Stimulated activated CD4-positive, alpha-beta T cell treated with anti-CD3 and anti-CD28 coated beads, Interleukin-2, amount 100 ng/mL, for 4 hours (primary cell): ENCODE data around the gene RNF208.

Experiments used
- DNase-seq: peaks from one replicate; pipeline ENCODE4 v3.0.0-alpha.2; 2020; ENCODE audit warnings: low read depth

RNF208 gene

DNA sequence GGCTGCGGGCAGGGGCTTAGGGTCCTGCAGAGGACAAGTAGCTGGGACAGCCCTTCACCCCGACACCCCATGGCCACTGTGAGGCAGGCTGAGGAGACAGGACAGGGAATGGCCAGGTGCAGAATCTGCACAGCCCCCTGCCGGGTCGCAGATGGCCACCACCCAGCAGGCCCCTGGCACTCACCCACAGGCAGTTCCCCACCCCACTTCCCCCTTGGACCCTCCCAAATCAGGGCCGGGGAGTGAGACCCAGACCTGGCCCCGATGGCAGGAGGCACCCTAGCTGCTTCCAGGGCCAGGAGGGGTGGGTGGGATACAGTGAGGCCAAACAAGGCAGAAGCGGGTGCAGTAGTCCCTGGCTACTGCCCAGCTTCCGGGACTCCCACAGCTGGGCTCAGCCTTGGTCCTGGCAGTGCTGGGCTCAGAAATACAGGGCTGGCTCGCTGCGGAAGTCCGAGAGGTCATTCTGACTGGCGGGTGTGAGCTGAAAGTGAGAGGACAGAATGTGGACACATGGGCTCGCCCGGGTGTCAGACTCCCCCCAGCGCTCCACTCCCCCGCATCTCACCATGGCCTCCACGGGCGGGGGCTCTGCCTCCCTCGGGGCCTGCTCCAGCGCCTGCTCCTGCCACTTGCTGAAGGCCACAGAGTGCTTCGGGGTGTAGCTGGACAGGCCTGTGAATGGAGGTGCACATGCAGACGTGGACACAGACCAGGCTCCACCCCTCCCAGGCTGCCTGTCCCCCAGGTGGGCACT lies 30.2 kb downstream of the RNF208 start:
- no peak for DNase-seq

DNA sequence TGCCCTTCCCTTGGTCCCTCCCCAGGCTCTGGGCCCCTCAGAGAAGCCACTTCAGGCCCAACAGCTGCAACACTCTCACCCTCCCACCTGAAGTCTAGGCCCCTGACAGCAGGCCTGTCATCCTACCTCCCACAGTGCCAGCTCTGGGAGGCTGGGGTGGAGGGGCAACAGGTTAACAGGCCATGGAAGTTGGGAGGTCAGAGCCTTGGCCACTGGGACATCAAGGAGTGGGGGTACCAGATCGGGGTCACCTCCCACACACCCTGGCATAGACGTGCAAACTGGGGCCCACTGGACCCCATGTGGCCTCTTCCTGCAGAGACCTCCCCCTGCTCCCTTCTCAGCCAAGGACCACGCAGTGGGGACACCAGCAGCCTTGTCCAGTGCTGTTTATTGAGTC lies 30.8 kb downstream of the RNF208 start:
- DNase-seq = no peak

DNA sequence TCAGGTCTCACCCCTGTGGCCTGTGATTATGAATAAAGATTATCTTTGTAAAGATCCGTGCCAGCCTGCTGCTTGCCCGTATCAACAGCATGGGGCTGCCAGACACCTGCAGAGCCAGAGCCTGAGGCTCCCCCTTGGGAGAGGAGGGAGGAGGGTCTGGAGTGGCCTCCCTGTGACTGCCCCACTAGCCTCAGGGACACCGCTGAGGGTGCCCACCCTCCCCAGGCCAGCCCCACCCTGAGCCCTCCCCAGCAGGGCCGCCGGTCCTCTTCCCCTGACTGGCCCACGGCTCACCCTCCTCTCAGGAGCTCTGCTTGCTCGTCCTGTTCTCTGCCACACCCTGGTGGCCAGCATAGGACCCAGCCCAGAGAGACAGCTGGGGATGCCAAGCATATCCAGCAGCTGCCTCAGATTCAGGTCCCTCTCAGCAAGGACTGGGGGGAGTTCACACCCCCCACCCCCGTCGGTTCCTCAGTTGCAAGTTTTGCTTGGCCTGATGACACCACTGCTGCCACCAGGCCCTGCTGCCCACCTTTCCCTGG lies 31.7 kb downstream of the RNF208 start:
- no peak for DNase-seq

DNA sequence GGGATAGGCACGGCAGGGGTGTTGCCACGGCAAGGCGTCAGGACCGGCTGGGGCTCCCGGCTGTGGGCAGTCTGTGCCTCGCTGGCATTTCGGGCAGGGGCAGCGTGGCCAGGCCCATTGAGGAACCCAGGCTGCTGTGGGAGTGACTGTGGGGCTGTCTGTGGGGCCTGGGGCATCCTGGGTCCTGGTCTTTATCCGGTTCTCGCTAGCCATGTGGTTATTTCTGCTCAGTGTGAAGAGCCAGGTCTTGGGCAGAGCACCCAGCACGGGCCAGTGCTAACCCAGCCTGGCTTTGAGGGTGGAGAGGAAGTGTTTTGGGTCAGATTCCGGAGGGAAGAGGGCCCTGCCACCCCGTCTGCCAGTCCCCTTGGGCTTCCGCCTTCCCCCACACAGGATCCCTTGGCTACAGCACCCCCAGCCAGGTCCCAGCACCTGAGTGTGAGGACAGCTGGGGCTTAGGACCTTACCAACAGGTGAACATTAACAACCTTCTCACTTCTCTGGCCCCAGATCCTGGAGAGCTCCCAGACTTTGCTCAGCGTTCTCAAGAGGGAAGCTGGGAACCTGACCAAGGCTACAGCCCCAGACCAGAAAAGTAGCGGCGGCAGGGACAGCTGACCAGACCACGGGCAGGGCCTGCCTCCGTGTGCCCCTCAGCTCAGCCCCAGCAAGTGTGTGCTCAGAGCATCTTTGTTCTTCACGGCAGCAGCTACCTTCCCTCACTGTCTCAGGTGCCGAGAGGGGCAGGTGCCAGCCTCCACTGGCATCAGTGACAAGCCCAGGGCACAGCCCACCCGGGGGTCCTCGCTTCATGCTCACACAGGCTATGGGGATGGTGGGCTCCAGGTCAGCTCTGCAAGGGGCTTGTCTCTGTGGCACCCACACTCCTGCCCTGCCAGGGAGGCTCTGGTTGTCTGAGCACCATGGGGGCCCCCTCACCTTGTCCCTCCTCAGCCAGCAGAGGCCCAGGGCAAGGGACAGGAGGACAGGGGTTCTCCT lies 32.4 kb downstream of the RNF208 start:
- DNase-seq = no peak

DNA sequence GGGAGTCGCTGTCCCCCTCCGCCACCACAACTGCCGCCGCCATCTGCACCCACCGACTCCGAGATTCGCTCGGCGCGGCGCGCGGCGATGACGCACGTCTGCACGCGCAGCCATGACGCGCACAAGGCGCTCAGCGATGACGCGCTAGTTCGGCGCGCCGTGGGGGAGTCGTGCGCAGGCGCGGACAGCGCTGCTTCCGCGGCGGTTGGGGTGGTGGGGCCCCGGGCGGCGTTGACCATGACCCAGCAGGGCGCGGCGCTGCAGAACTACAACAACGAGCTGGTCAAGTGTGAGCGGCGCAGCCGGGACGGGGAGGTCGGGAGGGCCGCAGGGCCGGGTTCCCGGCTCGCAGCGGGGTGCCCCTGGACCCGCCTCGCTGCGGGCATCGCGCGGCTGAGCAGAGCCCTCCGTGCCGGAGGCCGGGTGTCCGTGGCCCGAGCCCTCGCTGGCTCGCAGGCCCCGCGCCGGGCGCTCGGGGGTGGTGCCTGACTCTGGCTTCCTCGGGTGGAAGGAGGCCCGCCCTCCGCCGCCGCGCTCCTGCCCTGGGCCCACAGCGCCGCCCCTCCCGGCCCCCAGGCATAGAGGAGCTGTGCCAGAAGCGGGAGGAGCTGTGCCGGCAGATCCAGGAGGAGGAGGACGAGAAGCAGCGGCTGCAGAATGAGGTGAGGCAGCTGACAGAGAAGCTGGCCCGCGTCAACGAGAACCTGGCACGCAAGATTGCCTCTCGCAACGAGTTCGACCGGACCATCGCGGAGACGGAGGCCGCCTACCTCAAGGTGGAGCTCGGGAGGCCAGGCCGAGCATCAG lies 33.3 kb downstream of the RNF208 start, which contains the start of the genes ANAPC2 and SSNA1:
ANAPC2 (minus strand) TSS at position 71 of the 807 bp plus-strand sequence; CDS start at position 43, 28 bp downstream.
SSNA1 (plus strand) TSS at position 187 of the 807 bp plus-strand sequence; CDS start at position 238, 51 bp downstream.
- DNase-seq = peak; percentile 86

DNA sequence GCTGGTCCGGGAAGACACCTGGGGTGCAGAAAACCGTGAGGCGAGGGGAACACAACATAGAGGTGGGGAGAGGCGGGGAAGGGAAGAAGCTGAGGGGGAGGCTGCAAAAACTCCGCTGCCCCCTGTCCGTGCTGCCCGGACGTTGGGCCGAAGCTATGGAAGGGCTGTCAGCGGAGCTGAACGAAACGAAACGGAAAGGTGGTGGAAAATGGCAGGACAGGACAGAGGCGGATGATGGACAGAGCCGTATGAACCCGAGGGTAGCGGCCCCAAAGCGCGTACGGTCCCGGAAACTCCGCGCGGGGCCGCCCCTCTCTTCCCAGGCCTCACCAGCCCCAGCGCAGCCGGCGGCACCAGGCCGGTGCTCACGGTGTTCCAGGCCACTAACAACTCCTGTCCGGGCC lies 34.0 kb downstream of the RNF208 start:
- no peak for DNase-seq

DNA sequence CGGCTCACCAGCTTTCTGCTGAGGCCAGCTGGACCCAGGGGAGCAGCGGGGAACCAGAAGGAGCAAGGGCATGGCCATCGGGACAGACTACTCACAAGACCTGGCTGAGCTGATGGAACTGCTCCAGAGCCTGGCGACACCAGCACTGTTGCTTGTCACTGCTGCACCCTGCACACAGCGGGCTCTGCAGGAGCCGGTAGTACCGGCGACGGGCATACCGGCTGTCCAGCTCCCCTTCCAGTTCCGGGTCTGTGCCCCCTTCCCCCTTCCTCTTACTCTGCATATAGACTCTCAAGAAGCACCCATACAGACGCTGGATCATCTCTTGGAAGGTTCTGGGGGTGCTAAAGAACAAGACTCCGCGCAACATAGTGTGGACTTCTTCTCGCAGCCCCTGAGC lies 34.7 kb downstream of the RNF208 start:
- DNase-seq = no peak

DNA sequence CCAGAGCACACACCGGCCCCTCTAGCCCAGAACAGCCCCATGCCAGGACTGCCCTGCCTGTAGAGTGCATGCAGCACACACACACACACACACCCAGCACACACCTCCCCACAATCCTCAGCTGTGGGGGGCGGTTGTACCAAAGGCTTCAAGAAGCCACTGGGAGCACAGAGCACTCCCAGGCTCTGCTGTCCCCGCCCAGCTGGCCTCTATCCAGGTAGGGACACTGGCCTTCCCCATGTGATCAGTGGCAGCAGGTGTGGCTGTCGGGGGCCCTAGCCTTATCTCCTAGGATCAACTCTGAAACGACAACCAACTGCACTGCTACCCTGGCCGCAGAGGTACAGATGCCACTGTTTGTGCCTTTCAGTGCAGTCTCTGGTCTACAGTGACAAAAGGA lies 35.7 kb downstream of the RNF208 start:
- no peak for DNase-seq

DNA sequence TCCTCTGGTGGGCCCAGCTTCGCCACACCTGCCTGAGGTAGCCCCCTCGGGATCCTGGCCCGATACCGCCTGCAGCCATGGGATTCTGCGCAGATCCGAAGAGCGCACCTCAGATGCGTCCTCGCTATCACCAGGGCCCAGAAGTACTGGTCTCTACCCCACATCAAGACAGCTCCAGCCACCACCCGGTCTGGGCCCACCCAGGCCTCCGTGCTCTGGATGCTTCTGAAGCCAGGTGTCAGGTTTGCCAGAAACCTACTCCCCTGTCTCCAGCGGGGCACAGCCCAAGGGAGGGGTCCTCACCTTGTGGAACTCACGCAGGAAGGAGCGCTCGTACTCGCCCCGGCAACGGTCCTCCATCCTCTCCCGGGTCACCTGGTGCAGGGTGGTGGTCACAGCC lies 36.1 kb downstream of the RNF208 start:
- no peak for DNase-seq

DNA sequence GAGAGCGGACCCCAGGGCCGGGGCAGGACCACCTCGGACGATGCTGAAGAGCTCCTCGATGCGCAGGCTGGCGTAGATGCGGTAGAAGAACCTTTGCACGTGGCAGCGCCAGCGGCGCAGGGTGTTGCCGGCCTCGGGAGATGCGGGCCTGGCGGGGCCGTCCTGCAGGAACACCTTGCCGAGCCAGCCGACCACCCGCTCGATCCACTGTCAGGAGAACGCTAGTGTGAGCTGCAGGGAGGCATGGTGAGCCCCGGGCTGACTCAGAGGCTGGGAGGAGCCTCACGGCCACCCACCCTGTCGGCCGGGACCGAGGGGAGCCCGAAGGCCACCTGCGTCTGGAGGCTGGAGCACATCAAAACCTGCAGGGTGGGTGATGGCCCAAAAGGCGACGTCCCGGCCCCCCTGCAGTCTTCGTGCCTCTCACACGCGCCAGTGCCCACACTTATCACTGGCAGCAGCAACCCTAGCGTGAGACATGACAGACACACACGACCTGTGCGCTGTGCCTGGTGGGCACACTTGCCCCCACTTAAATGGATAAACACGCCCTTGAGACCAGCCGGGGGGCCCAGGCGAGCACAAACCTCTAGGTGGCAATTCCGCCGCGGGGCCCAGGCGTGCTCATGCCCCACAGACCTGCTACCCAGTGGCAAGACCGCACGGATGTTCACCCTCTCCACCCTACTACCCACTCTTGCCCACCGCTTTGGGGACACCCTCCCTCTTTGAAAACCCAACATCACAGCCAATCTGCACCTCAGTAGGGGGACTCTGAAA lies 37.0 kb downstream of the RNF208 start:
- DNase-seq = no peak

DNA sequence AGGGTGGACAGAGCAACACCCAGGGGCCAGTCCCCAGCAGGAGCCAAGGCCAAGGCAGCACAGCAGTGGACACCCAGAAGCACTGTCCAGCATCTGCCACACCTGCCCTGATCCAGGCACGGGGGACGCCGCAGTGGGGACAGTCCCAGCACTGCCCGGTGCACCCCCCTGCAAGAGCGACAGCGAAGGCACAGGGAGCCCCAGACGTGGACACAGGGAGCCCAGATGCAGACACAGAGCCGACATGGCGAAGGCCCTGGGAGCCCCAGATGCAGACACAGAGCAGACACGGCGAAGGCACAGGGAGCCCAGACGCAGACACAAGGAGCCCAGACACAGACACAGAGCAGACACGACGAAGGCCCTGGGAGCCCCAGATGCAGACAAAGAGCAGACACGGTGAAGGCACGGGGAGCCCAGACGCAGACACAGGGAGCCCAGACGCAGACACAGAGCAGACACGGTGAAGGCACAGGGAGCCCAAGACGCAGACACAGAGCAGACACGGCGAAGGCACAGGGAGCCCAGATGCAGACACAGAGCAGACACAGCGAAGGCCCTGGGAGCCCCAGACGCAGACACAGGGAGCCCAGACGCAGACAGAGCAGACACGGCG lies 38.0 kb downstream of the RNF208 start:
- DNase-seq = no peak

DNA sequence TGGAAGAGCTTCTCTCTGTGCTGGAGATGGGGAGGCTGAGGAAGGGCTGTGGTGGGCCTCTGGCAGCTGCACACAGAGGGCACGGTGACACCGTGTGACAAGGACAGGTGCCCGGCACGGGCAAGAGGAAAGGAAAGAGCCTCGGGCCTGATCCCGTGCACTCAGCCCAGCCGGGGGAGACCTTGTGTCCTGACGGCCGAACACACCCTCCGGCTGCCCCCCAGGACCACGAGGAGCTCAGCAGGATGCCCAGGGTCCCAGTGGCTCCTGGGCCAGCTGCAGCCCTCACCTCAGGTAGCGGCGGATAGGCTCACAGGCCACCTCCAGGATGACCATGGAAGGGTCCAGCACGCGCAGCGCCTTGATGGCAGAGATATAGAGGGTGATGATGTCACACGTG lies 39.2 kb downstream of the RNF208 start:
- no peak for DNase-seq

DNA sequence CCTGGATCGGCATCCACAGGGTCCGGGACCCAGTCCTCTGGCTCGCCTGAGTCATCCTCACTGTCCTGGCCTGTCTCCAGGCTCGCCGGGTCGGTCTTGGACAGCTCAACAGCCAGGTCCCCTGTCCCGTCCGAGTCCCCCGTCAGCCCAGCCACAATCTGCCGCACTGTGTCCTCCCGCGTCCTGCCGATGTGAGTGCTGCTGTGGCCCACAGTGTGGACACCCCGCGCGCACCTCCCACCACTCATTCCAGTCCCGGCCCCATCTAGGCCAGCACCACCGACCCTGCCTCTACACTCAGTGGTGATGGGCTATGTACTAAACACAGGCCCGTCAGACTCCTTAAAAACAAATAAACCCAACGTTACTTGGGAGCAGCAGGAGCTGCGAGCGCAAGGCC lies 40.4 kb downstream of the RNF208 start:
- no peak for DNase-seq

DNA sequence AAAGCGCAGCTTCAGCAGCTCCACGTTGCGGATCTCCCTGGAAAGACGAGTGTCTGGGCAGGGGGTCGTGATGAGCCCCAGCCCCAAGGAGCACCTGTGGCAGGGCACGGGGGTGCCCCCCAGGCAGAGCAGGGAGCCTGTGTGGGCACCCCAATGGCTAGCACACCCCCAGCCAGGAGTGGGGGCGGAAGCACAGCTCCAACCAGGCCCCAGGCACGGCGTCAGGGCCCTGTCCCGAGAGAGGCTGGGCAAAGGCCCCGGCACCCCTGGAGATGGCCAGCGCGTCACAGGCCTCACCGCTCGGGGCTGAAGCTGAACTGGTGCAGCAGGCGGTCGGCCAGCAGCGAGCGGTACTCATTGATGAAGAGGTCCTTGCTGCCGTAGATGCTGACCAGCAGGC lies 41.5 kb downstream of the RNF208 start:
- no peak for DNase-seq

DNA sequence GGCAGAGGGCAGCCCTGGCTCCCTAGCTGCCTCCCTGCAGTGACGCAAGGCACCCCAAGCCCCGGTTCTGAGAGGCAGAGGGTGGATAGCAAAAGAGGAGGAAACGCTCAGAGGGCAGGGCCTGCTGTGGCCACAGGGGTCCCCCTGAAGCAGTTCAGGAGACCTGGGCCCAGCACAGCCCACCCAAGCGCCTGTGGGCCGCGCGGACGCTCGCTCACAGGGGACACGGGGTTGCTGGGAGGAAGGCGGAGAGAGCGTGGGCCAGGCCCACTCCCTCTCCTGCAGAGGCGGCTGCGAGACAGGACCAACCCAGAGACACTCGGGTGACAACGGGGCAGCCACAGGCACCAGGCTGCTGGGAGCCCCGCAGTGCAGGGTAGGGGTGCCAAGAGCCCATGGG lies 42.3 kb downstream of the RNF208 start:
- no peak for DNase-seq

DNA sequence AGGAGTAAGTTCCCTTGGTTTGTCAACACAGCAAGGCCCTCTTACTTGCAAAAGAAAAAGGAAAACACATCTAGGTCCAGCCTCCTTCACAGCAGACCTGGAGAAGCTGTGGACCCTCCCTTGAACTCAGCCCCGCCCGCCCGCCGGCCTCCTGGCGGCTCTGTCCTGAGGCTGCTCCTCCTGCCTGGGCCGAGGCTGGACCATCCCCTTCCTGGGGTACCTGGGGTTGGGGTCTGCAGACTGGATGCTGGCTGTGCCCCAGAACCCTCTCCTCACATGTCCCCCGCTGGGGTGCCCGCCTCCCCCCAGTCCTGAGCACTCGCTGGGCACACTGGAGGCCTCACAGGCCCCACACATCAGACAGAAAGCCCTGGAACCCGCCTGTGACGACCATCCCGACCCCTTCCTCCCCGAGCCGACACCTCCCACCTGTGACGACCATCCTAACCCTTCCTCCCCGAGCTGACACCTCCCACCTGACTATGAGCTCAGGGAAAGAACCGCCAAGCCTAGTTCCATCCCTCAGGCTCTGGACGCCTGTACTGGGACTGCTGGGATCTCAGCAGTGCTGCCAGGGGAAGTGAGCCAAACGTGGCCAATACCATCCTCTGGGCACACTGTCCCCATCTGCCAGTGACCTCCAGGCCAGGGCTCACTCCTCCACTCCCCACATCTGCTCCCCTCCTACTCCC lies 43.0 kb downstream of the RNF208 start:
- DNase-seq = no peak

DNA sequence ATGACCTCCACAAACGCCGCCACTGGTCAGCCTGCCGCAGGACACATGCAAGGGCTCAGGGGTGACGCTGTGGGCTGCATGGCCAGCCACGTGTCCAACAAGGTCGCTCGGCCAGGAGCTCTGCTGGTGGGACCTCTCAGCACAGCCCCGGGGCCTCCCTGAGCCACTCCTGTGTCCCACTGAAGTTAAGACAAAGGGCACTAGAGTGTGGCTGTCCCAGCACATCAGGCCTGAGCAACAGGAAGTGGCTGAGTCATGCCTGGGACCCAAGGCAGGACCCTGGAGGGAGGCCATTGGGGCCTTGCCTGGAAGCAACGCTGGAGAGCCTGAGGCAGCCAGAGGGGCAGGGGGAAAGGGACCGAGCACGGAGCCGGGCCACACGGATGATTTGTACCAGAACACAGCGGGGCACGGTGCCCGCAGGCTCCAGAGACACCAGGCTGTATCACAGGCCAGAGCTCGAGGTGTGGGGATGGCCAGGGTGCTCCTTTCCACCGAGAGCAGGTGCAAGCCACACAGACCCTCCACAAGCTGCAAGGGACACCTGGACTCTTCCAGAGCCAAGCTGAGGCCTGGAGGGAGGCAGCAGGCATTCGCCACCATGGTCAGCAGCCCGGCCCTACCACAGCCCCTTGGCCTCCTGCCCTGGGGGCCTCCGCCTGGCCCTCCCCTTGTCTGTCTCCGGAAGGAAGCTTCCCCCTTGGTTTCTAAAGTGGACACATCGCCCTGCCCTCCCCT lies 43.7 kb downstream of the RNF208 start:
- no peak for DNase-seq

DNA sequence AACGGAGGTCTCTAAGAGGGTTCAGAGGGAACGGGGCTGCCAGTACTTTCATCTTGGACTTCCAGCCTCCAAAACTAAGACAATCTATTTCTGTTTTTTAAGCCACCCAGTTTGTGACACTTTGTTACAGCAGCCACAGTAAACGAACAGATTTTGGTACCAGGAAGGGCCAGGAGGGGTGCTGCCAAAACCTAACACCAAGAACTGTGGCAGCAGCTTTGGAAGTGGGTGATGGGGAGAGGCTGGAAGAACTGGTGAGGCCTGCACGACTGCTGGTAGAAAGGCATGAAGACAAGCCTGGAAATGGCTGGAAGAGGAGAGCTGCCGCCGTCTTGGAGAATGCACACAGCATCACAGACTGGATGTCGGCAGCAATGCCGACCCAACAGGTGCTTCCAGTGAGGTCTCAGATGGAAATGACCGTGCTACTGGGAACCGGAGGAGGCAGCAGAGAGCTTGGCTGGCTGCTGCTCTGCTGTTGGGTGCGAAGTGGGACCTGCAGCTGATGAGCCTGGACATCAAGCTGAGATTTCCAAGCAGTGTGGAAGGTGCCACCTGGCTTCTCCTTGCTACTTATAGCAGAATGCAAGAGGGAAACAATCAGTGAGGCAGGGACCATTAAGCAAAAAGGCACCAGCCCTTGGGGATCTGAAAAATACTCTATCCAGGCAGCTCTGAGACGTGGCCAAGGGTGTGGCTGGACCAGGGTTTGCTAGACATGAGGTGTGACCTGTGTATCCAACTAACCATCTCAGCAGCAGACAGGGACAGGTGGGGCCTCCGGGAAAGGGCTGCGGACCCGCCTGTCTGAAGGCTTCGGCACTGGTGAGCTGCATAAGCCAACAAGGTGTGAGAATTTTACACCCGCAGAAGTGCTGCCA lies 45.5 kb downstream of the RNF208 start:
- no peak for DNase-seq
